ENCODE measurements around the gene TBC1D24. TPM values are rescaled to one million over a fixed set of nuclear protein-coding genes. Genes with fewer than 3 reads are reported as not detected.

The TBC1D24 gene
- total RNA-seq, 1 donor from 2014 or later, result 11.1 TPM

DNA sequence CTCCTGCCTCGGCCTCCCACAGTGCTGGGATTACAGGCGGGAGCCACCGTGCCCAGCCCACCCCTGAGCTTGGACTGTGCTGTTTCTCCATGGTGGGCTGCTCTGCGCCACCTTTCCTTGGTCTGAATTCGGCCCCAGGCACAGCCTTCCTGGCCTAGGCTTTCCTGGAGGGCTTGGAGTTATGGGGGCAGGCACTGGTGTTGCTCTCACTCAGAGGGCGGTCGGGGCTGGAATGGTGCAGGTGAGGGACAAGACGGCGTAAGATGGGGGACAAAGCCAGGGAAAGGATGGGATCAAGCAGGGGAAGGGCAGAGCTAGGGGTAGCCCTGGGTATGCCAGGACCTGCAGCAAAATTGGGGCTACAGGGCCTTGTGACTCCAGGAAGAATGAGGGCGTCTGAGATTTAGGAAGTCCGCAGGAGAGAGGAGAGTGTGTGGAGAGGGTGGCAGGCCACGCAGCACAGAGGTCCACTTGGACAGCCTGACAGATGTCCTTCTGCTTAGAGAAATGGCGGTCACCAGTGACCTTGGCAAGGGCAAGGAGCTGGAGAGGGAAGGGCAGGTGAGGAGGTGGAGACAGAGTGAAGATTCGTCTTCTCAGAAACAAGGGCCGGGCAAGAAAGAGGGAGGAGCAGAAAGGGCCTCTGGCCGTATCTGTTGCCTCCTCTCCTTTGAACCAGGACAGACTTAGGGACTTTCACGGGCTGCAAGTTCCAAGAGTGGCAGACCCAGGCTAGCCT is 37.2 kb downstream of the TBC1D24 start:
- H3K27me3 ChIP-seq (ENCODE audit: low read depth), result no peaks in the 10 kb centered on the region
- TF ChIP-seq, protein P1, sequence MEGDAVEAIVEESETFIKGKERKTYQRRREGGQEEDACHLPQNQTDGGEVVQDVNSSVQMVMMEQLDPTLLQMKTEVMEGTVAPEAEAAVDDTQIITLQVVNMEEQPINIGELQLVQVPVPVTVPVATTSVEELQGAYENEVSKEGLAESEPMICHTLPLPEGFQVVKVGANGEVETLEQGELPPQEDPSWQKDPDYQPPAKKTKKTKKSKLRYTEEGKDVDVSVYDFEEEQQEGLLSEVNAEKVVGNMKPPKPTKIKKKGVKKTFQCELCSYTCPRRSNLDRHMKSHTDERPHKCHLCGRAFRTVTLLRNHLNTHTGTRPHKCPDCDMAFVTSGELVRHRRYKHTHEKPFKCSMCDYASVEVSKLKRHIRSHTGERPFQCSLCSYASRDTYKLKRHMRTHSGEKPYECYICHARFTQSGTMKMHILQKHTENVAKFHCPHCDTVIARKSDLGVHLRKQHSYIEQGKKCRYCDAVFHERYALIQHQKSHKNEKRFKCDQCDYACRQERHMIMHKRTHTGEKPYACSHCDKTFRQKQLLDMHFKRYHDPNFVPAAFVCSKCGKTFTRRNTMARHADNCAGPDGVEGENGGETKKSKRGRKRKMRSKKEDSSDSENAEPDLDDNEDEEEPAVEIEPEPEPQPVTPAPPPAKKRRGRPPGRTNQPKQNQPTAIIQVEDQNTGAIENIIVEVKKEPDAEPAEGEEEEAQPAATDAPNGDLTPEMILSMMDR (IDR thresholded peaks at IDR 0.05; ENCODE audit: borderline replicate concordance), result no peak
- peaks cover 49% of the 10 kb centered on the region for H3K4me1 ChIP-seq
- intact Hi-C loops (cut with micrococcal nuclease), result no loop called here
- H3K36me3 ChIP-seq, result no peaks in the 10 kb centered on the region
- no peaks in the 10 kb centered on the region for H3K9me3 ChIP-seq (replicated peaks)
- peak overlapping the region; percentile 92 for H3K27ac ChIP-seq (replicated peaks)
- DNase-seq, result no peak
- H3K4me3 ChIP-seq, result no peak overlapping the region

DNA sequence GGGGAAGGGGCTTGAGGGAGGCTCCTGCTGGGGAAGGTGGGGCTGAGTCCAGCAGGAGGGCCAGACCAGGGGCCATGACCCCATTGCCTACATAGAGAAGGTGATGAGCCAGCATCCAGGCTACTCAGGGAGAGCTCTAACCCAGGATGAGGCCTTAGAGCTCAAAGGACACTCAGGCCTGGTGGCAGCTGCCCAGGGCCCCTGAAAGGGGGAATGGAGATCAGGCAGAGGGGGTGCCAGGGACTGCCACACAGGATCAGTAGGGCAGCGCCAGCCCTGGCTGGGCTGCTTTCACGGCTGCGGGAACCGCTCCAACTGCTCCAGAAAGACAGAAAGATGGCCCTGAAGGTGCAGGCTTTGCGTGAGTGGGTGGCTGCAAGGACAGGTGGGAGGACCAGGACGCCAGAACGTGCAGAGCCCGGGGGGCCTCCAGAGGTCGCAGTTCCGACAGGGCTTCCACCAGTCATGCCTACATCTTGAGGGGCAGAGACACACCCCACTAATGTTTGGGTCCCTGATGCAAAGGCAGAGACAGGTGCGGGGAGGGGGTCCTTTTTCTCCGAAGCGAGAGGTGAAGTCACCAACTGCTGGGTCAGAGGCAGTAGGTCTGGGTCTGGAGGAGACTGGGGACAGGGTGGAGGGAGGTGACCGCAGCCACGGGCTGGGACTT is 37.9 kb downstream of the TBC1D24 start:
- Histone ChIP-seq H3K4me3 (peak overlapping the region; percentile 97), H3K27me3 (ENCODE audit: low read depth) (no peaks in the 10 kb centered on the region), H3K36me3 (no peaks in the 10 kb centered on the region), H3K9me3 (replicated peaks) (no peaks in the 10 kb centered on the region), H3K4me1 (peaks cover 56% of the 10 kb centered on the region), H3K27ac (replicated peaks) (peak overlapping the region; percentile 92)
- TF ChIP-seq, protein P1 (IDR thresholded peaks at IDR 0.05; ENCODE audit: borderline replicate concordance), result no peak
- DNase-seq, result no peak
- intact Hi-C loops (cut with micrococcal nuclease), result no loop called here

DNA sequence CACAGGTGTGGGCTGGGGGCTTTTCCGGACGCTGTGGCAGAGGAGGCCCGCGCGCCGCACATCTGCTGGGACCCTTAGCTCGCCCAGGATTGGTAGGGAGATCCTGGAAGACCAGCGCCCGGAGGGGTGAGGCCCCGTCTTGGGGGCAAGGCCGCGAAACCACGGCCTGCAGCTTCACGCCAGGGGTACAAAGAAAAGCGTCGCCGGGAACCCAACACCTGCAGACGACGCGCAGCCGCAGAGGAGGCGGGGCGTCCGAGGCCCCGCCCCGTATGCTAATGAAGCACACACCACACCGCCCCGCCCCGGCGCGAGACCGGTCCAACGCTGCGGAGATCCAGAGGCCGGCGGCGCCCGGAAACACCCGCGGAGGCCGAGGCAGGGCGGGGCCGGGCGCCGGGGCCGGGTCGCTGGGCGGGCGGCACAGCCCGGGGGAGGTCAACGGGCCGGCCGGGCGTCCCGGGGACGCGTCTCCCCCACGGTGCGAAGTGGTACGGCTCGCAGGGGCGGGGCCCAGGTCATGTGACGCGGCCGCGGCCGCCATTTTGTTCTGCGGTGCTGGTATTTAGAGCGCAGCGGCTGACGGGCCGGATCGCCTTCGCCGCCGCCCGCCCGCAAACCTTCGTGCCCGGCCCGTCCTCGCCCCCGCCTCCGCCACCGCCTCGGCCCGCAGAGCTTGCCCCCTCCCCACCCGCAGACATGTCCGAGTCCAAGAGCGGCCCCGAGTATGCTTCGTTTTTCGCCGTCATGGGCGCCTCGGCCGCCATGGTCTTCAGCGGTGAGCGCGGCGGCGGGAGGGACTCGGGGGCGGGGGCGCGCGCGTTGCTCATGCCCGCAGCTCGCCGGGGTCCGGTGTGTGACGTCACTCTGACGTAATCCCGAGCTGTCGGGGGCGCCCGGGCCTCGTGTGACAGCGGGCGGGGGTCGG is 38.7 kb downstream of the TBC1D24 start, which contains the start of gene ATP6V0C:
TSS of gene ATP6V0C (plus strand) at position 548 of the 928 bp plus-strand sequence. CDS start at position 700, 152 bp downstream.
- intact Hi-C loops (cut with micrococcal nuclease), result no loop called here
- TF ChIP-seq, protein P1 (IDR thresholded peaks at IDR 0.05; ENCODE audit: borderline replicate concordance), result no peak
- Histone ChIP-seq H3K36me3 (no peaks in the 10 kb centered on the region), H3K27me3 (ENCODE audit: low read depth) (no peaks in the 10 kb centered on the region), H3K9me3 (replicated peaks) (no peaks in the 10 kb centered on the region), H3K4me3 (peak within 1 kb of the TSS; percentile 97), H3K4me1 (peaks cover 64% of the 10 kb centered on the region), H3K27ac (replicated peaks) (peak within 1 kb of the TSS; percentile 92)
- peak; percentile 93 for DNase-seq

DNA sequence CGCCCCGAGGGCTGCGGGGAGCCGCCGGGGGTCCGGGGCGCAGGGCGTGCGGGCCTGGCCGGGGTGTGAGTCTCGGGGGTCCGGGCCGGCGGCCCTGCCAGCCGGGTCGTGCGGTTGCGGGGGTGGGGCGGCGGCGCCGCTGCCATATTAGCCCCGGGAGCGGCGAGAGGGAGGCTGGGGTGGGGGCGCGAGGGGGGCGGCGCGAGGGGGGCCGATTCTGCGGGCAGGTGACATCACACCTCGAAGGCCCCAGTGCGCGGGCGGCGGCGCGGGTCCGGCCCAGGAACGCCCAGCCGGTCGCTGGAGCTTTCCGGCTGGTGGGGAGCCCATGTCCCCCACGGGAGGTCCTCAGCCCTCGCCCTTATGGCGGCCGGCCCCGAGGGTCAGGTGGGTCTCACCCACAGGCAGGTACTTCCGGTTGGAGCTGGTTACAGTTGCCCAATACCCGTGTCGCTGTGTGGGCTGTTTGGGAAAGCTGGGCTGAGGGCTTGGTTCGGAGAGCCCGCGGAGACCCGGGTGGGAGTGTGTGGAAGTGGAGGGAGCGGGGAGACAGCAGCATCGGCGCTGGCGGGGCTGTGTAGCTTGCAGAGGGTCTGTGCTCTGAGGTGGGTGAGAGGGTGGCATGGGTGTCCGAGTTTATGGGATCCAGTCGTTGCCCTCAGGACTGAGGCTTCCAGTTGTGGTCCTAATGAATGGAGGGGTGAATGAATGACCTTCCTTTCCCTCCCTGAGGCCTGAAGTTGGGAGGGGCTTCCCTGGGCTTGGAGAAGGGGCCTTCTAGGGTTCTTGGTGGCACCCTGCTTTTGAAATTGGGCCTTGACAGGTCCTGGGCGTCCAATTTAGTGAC is 39.6 kb downstream of the TBC1D24 start:
- H3K27ac ChIP-seq (replicated peaks), result peak overlapping the region; percentile 92
- TF ChIP-seq, protein P1 (IDR thresholded peaks at IDR 0.05; ENCODE audit: borderline replicate concordance), result no peak
- peak overlapping the region; percentile 97 for H3K4me3 ChIP-seq
- no peaks in the 10 kb centered on the region for H3K27me3 ChIP-seq (ENCODE audit: low read depth)
- DNase-seq, result no peak
- intact Hi-C loops (cut with micrococcal nuclease), result no loop called here
- no peaks in the 10 kb centered on the region for H3K9me3 ChIP-seq (replicated peaks)
- peaks cover 73% of the 10 kb centered on the region for H3K4me1 ChIP-seq
- no peaks in the 10 kb centered on the region for H3K36me3 ChIP-seq

Data from left ventricle myocardium inferior (tissue), 1 donor.